ENCODE measurements around the gene CENPK.

DNA sequence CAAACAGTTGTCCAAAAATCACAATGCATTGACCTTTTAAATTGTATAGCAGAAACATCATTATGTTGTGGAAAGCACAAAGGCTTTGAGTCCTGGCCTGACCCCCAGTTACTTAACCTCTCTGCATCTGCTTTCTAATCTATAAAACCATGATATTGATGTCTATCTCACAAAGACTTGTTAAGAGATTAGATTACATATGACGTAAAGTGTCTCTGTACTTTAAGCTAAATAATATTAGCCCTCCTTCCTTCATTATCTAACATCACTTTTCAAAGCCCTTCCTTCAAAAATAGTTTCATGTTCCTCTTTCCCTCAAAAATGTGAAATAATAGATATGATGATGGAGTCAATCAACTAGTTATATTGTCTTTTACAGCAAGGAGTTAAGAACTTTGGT is 84.6 kb downstream of the CENPK start:
- TF ChIP-seq, protein P1, sequence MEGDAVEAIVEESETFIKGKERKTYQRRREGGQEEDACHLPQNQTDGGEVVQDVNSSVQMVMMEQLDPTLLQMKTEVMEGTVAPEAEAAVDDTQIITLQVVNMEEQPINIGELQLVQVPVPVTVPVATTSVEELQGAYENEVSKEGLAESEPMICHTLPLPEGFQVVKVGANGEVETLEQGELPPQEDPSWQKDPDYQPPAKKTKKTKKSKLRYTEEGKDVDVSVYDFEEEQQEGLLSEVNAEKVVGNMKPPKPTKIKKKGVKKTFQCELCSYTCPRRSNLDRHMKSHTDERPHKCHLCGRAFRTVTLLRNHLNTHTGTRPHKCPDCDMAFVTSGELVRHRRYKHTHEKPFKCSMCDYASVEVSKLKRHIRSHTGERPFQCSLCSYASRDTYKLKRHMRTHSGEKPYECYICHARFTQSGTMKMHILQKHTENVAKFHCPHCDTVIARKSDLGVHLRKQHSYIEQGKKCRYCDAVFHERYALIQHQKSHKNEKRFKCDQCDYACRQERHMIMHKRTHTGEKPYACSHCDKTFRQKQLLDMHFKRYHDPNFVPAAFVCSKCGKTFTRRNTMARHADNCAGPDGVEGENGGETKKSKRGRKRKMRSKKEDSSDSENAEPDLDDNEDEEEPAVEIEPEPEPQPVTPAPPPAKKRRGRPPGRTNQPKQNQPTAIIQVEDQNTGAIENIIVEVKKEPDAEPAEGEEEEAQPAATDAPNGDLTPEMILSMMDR (IDR thresholded peaks at IDR 0.05) = no peak
- no peak for TF ChIP-seq EZH2 (IDR thresholded peaks at IDR 0.05; ENCODE audit: borderline replicate concordance, insufficient read depth, low read depth, low read length, poor library complexity, severe bottlenecking)
